GM18520 (cell line): ENCODE results near the gene PCDH9.
"Not testable (repeated sequence)": the region's sequence is repeated elsewhere in the genome, so short reads cannot be mapped to it uniquely, and the experiment has no call there.

ENCODE experiments used
- ATAC-seq: cut with Tn5 transposase; IDR thresholded peaks from one replicate; pipeline ENCODE4 v1.9.1; 2021; ENCODE audit not compliant: unreplicated experiment

The PCDH9 gene

DNA sequence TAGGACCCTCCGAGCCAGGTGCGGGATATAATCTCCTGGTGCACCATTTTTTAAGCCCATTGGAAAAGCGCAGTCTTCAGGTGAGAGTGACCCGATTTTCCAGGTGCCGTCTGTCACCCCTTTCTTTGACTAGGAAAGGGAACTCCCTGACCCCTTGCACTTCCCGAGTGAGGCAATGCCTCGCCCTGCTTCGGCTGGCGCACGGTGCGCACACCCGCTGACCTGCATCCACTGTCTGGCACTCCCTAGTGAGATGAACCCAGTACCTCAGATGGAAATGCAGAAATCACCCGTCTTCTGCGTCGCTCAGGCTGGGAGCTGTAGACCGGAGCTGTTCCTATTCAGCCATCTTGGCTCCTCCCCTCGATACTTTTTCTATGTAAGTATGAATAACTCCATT is 970.7 kb downstream of the PCDH9 start:
- ATAC-seq, result not testable (repeated sequence)
